GM19193 (cell line): ENCODE data around the gene GPC6.

Experiments used
- POLR2A ChIP-seq: IDR thresholded peaks from 4 replicates; pipeline ENCODE4 v1.6.1; 2011; ENCODE audit not compliant: insufficient read depth, insufficient read length; ENCODE audit errors: extremely low read depth

The GPC6 gene

DNA sequence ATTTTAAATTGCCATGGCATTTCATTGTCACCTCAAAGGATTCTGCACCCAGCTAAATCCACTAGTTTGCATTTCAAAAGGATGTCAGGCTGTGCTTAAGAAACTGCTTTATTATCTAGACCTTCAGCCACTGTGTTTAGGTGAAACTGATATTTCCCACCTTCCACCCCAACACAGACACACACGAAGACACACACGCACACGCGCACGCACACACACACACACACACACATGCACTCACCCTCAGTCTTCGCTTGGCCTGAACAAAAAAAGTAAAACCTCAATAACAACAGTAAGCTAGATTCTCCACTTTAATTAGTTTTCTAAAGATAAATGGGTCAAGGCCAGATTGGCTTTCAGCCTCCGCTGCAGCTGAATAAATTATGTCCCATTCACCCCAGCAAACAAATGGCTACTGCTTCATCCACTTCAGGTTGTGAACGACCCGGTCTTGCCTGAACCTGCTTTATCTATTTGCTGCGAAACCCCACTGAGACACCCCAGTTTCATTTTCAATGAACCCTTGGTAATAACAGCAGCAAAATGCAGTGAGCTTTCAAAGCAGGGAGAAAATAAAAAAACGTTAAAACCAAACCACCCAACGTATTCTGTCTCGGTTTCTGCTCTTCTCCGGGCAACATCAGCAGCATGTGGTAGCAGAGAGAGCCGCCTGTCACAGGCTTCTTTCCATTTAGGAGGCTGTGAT, 1086.1 kb downstream of the GPC6 start:
- TF ChIP-seq POLR2A, result no peak

DNA sequence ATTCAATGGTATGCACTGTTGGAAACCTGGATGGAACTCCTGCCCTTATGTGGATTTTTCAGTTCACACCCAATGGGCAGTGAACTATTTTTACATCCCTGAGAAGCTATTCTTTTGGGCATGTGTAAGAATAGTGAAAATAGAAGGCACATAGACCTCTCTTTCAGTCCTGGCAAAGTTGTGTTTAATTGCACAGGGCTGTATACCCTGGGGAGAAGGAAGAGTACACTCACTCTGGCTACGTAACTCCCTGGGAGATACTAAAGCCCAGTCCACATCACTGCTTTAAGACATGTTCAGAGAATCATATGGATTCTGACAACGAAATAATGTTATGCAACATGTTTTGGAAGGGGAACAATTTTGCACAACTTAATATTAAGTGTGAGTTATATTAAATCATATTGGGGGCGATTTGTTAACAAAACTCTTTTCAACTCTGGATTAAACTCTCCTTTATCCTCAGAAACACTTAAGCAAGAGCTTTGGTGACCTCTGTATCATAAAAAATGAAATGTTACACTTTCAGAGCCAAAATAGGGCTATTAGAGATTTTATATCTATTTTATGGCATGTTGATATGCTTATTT, 1086.8 kb downstream of the GPC6 start:
- TF ChIP-seq POLR2A, result no peak

- TF ChIP-seq POLR2A, result no peak
These were observed 1087.3 kb downstream of the GPC6 start for GRCh38 chr13:94313926-94314325.

DNA sequence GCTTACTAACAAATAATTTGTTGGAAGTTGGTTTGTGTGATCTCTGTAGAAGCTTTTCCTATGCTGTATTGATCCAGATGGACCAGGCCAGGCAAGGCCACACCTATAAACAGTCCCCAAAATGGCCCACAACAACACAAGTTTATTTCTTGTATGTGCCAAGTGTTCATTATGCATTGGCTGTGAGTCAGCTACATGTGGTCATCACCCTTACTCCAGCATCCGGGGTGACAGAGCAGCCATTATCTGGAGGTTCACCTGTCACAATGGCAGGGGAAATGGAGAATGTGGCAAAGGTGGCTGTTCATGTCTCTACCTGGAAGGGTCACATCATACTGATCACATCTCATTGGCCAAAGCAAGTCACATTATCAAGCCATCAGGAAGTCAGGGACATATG, 1088.6 kb downstream of the GPC6 start:
- TF ChIP-seq POLR2A, result no peak

DNA sequence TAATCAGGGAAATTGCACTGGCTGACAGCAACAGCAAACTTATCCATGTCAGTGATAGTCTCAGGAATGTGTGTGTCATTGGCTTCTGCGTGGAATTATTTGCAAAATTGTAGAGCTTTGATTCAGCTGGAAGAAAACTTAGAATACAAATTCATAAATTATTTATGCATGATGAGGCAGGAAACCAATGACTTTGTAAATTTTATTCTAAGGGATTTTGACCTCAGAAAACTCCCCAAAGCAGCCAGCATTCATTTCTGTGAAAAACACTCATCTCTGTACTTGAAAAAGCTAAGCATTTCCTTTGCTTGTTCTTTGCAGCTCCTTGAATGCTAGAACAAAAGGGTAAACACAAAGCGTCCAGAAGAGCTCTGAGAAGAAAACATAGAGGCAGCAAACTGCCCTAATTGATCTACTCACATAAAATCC, 1090.5 kb downstream of the GPC6 start:
- TF ChIP-seq POLR2A, result no peak

- TF ChIP-seq POLR2A, result no peak
These were observed 1091.8 kb downstream of the GPC6 start for GRCh38 chr13:94318418-94318817.

DNA sequence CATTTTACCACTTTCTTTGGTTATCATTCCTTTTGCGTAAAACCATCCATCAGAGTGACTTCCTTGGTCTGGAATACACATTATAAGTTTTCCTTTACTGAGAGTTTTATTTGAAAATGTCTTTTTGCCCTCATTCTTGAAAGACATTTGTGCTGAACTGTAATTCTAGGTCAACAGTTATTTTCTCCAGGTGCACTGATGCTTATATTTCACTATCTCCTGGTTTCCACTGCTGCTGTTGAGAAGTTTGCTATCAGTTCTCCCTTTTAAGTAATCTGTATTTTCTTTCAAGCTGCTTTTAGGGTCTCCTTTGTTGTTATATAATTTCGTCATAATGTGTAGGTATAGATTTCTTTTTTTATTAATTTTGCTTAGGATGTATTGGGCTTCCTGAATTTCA, 1092.9 kb downstream of the GPC6 start:
- TF ChIP-seq POLR2A, result no peak

GRCh38 chr13:94322925-94323763, 1096.5 kb downstream of the GPC6 start:
- no peak for TF ChIP-seq POLR2A

GRCh38 chr13:94323764-94324758, 1097.5 kb downstream of the GPC6 start:
- no peak for TF ChIP-seq POLR2A

DNA sequence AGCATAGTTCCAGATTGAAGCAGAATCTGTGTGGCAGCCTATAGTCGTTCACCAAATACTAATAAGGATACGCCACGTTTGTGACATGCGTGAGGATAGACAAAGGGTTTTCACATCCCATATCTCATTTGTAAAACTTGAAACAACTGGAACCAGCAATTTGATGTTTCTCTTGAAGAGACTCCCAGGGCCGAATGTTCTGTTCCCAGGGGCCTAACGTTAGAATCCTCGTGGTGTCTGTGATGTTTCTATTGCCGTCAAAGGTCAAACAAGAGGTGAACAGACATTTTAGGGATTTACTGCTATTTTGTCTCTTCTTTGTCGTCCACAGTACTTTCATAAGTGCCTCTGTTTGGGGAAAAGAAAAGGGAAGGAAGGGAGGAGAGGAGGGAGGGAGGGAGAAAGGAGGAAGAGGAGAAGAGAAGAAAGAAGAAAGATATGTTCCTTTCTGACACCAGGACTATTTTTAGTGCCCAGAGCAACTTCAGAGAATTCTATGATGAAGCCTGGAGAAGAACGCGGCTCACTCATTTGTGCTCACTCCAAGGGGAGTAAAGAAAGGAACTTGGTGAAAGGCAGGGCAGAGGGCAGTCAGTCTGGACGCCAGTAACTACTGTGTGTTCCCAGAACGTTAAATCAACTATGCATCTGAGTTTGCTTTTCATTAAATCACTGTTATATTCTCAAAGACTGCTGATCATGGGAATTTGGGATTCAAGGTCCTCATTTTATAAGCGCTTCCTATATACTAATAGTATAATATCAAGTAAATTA, 1098.3 kb downstream of the GPC6 start:
- TF ChIP-seq POLR2A, result no peak

- TF ChIP-seq POLR2A, result no peak
These were observed 1099.0 kb downstream of the GPC6 start for GRCh38 chr13:94325650-94326049.

DNA sequence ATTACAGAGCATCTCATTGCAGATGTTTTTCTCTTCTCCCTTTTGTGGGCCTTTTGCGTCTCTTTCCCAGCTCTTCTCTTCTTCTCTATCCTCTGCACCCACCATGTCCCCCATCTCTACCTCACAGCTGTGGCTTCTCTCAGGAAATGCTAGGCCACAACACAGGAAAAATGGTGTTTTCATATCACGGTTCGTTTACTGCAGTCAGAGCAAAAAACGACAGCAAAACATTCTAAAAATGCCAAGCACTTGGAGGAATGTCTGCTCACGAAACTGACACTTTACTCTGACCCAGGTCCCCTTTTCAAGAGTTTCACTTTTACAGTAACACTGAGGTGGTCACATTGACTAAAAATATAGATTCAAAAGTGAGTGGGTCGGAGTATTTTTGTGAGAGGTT, 1100.7 kb downstream of the GPC6 start:
- no peak for TF ChIP-seq POLR2A

- TF ChIP-seq POLR2A, result no peak
These were observed 1101.9 kb downstream of the GPC6 start for GRCh38 chr13:94328381-94329041.
